Measurements from ENCODE around the gene NFKBIZ. TPM values are rescaled to one million over a fixed set of nuclear protein-coding genes. Genes with fewer than 3 reads are reported as not detected.
"Not testable (repeated sequence)": the region's sequence is repeated elsewhere in the genome, so short reads cannot be mapped to it uniquely, and the experiment has no call there.

The NFKBIZ gene
- total RNA-seq, 2 experiments from 2014 or later = 57.7 to 58.8 TPM

DNA sequence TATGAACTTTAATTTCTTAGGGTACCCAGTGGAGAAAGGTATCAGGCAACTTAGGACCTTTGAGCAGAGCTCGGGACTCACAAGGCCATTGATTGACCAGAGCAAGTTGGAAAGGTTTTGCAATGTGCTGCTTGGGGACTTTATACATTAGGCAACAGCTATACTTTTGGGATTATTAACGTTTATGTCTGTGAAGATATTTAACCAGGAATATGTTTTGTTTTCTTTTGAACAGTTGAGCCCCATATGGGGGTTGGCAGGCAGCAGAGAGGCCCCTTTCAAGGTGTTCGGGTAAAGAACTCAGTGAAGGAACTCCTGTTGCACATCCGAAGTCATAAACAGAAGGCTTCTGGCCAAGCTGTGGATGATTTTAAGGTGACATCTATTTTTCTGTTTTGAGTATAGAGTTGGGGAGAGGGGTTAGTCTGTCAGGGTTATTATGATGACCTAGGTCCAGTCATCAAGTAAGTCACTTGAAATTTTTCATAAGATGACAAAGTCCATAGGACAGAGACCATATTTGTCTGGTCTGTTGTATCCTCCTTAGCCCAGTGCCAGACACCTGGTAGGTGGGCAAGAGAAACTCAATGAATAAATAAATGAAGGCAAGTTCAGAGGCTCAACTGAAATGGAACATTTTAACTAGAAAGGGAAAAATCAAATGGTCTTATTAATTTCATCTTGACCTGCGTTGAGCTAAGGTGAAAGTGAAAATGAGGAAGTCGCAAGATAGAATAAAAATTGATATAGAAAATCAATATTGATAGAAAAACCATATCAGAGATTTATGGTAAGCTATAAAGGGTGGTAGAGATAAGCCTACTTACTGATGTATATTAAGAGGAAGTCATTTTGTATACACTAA, 2.8 kb downstream of the NFKBIZ start:
- H3K36me3 Mint-ChIP-seq = peaks cover 80% of the 10 kb centered on the region
- peaks cover 3% of the 10 kb centered on the region for H3K9me3 Mint-ChIP-seq
- peak overlapping the region; percentile 98 for H3K27ac Mint-ChIP-seq
- H3K4me1 Mint-ChIP-seq = peaks cover 58% of the 10 kb centered on the region
- no peak for DNase-seq
- H3K27me3 Mint-ChIP-seq = no peaks in the 10 kb centered on the region
- peak overlapping the region; percentile 93 for H3K4me3 Mint-ChIP-seq

DNA sequence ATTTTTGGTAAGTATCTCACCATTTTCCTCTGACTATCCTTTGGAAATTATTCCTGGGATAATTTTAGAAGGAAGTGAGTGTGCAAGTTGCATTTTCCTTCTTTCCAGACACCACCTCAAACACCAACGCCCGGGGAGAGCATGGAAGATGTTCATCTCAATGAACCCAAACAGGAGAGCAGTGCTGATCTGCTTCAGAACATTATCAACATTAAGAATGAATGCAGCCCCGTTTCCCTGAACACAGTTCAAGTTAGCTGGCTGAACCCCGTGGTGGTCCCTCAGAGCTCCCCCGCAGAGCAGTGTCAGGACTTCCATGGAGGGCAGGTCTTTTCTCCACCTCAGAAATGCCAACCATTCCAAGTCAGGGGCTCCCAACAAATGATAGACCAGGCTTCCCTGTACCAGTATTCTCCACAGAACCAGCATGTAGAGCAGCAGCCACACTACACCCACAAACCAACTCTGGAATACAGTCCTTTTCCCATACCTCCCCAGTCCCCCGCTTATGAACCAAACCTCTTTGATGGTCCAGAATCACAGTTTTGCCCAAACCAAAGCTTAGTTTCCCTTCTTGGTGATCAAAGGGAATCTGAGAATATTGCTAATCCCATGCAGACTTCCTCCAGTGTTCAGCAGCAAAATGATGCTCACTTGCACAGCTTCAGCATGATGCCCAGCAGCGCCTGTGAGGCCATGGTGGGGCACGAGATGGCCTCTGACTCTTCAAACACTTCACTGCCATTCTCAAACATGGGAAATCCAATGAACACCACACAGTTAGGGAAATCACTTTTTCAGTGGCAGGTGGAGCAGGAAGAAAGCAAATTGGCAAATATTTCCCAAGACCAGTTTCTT, 3.9 kb downstream of the NFKBIZ start:
- no peak for DNase-seq
- Mint-ChIP-seq H3K4me3 (peak overlapping the region; percentile 93), H3K27ac (peak overlapping the region; percentile 69), H3K27me3 (no peaks in the 10 kb centered on the region), H3K9me3 (peaks cover 3% of the 10 kb centered on the region), H3K4me1 (peaks cover 62% of the 10 kb centered on the region), H3K36me3 (peaks cover 84% of the 10 kb centered on the region)

DNA sequence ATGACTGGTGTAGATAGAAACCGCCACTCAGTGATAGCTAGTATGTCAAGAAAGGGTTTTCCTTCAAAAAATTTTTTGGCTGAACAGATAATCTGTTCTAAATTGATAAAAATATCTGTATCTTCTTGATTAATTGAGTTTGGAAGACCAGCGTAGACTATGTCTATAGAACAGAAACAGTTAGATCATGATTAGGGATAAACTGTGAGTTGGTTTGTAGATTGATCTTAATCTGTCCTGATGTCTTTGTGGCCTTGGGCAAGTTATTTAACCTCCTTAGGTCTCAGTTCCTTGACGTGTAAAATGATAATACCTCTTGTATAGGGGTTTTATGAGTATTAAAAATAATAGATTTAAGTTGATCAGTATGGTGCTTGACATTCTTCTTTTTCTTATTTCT, 4.7 kb downstream of the NFKBIZ start:
- Mint-ChIP-seq H3K36me3 (peaks cover 88% of the 10 kb centered on the region), H3K9me3 (peaks cover 3% of the 10 kb centered on the region), H3K4me3 (no peak overlapping the region), H3K27ac (peak overlapping the region; percentile 68), H3K27me3 (no peaks in the 10 kb centered on the region), H3K4me1 (peaks cover 64% of the 10 kb centered on the region)
- DNase-seq = no peak

DNA sequence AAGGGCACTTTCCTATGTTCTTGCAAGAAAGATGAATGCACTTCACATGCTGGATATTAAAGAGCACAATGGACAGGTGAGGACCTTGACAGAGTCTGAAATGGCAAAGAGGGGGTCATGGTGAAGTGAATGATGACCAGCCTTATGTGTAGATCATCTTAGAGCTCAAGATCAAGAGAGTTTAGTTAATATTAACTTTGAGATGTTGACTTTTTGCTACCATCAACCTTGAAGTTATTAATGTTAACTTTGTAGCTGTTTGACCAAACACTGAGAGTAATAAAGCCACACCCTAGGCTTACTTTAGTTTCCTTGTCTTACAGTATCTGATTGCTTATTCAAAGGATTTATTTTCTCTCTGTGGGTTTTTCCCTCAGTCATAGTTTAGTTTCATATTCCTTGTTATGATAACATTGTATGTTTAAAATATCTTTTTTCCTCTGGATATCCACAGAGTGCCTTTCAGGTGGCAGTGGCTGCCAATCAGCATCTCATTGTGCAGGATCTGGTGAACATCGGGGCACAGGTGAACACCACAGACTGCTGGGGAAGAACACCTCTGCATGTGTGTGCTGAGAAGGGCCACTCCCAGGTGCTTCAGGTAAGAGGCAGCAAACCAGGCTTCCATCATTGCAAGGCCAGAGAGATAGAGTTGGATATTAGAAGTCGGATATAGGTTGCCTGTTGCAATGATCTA, 5.4 kb downstream of the NFKBIZ start:
- DNase-seq = no peak
- Mint-ChIP-seq H3K27me3 (no peaks in the 10 kb centered on the region), H3K27ac (peak overlapping the region; percentile 82), H3K9me3 (peaks cover 3% of the 10 kb centered on the region), H3K4me3 (peak overlapping the region; percentile 29), H3K36me3 (peaks cover 95% of the 10 kb centered on the region), H3K4me1 (peaks cover 70% of the 10 kb centered on the region)

DNA sequence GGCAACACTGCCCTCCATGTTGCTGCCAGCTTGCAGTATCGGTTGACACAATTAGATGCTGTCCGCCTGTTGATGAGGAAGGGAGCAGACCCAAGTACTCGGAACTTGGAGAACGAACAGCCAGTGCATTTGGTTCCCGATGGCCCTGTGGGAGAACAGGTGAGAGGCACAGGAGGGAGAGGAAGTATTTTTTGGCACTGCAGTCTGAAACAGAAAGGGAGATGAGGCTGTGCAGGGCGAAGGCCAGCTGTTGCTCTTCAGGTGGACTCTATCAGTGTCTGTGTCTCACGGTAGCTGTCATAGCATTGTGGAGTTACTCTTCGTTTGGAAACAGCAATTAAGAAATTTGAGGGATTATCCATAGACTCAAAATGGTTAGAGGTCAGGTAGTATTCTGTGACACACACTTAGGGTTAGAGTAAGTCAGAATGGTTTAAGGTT, 8.0 kb downstream of the NFKBIZ start:
- Mint-ChIP-seq H3K27me3 (no peaks in the 10 kb centered on the region), H3K4me3 (no peak overlapping the region), H3K36me3 (peaks cover 92% of the 10 kb centered on the region), H3K27ac (peak overlapping the region; percentile 25), H3K9me3 (peaks cover under 1% of the 10 kb centered on the region), H3K4me1 (peaks cover 80% of the 10 kb centered on the region)
- no peak for DNase-seq

DNA sequence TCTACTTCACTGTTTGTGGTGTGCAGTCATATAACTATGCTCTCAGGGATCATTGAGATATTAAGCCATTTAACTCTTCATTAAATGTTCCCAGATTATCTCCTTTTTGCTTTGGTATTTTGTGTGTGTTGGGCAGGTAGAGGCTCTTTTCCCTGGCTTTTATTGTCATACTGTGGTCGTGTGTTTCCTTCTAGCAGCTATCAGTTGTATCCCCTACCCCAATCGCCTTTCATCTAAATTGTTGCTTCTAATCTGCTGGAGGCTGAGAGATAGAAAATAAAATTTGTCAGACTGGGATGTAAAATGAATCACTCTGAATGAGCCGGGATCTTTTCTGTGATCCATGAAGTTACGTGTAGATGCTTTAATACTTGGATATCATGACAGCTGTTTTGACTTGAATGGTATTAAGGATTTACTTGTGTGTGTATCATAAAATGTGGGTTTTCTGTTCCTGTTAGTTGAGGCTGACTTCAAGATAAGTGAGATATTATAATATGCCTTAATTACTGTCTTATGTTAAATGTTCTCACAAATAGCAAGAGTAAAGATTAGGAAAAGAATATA, 9.2 kb downstream of the NFKBIZ start:
- peak overlapping the region; percentile 40 for H3K27ac Mint-ChIP-seq
- no peaks in the 10 kb centered on the region for H3K9me3 Mint-ChIP-seq
- peaks cover 77% of the 10 kb centered on the region for H3K4me1 Mint-ChIP-seq
- H3K4me3 Mint-ChIP-seq = no peak overlapping the region
- H3K36me3 Mint-ChIP-seq = peaks cover 86% of the 10 kb centered on the region
- no peak for DNase-seq
- no peaks in the 10 kb centered on the region for H3K27me3 Mint-ChIP-seq

DNA sequence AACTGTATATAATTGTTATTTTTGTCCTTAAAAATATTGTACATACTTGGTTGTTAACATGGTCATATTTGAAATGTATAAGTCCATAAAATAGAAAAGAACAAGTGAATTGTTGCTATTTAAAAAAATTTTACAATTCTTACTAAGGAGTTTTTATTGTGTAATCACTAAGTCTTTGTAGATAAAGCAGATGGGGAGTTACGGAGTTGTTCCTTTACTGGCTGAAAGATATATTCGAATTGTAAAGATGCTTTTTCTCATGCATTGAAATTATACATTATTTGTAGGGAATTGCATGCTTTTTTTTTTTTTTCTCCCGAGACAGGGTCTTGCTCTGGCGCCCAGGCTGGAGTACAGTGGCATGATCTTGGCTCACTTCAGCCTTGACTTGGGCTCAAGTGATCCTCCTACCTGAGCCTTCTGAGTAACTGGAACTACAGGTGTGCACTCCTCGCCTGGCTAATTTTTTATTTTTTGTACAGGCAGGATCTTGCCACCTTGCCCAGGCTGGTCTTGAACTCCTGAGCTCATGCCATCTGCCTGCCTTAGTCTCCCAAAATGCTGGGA, 10.7 kb downstream of the NFKBIZ start:
- no peak for DNase-seq
- no peaks in the 10 kb centered on the region for H3K9me3 Mint-ChIP-seq
- peak overlapping the region; percentile 20 for H3K27ac Mint-ChIP-seq
- no peaks in the 10 kb centered on the region for H3K27me3 Mint-ChIP-seq
- peaks cover 72% of the 10 kb centered on the region for H3K4me1 Mint-ChIP-seq
- H3K36me3 Mint-ChIP-seq = peaks cover 73% of the 10 kb centered on the region
- H3K4me3 Mint-ChIP-seq = no peak overlapping the region

DNA sequence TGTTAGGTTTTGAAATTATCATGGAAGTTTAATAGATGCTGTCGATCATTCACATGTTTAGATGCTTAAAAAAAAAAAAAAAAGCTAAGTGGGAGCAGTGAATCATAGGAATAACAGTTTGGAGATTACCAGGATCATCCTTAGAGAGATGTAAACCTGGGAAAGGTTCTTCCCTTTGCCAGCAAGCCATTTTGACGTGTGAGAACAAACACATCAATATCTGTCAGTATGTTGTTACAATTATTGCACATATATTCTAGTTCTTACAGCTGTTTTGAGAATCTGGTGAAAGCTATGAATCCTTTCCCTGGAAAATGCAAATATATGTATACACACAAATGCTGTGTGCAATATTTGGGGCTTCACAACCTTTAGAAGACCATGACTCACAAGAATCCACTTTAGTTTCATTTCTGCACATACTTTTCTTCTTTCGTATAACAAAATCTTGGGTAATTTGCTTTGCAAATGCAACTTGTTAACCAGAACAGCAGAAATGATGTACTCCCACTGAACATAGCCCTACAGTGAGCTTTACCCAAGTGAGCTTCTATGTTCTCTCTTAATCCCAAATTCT, 12.0 kb downstream of the NFKBIZ start:
- no peak for DNase-seq
- H3K9me3 Mint-ChIP-seq = no peaks in the 10 kb centered on the region
- H3K4me1 Mint-ChIP-seq = peaks cover 65% of the 10 kb centered on the region
- peak overlapping the region; percentile 76 for H3K27ac Mint-ChIP-seq
- H3K4me3 Mint-ChIP-seq = peak overlapping the region; percentile 25
- peaks cover 61% of the 10 kb centered on the region for H3K36me3 Mint-ChIP-seq
- H3K27me3 Mint-ChIP-seq = no peaks in the 10 kb centered on the region

DNA sequence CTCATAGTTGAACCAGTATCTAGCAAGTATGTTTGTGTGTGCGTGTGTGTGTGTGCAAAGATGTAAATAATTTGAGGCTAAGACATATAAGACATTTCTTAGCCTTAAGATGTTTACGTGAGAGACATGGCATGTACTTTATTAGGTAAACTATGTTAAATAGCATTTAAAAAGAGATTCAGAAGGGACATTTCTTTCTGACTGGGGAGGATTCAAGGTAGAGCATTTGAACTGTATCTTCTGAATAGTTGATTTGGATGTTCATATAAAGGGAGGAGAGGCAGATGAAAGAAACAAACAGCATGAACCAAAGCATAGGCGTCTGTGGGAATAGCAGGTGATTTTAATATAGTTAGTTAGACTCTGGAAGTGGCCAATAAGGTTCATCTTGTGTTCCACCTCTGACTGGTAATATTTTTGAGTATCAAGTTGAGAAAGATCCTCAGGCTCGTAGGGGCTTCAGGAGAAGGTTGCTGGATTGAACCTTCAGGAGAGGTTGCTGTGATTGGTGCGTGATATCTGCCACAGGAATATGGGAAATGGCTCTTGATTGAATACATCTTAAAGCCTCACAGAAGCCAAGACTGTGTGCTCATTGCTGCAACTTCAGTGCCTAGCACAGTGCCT, 12.6 kb downstream of the NFKBIZ start:
- Mint-ChIP-seq H3K27me3 (no peaks in the 10 kb centered on the region), H3K4me1 (peaks cover 62% of the 10 kb centered on the region), H3K4me3 (no peak overlapping the region), H3K9me3 (no peaks in the 10 kb centered on the region), H3K27ac (peak overlapping the region; percentile 47), H3K36me3 (peaks cover 55% of the 10 kb centered on the region)
- DNase-seq = no peak

DNA sequence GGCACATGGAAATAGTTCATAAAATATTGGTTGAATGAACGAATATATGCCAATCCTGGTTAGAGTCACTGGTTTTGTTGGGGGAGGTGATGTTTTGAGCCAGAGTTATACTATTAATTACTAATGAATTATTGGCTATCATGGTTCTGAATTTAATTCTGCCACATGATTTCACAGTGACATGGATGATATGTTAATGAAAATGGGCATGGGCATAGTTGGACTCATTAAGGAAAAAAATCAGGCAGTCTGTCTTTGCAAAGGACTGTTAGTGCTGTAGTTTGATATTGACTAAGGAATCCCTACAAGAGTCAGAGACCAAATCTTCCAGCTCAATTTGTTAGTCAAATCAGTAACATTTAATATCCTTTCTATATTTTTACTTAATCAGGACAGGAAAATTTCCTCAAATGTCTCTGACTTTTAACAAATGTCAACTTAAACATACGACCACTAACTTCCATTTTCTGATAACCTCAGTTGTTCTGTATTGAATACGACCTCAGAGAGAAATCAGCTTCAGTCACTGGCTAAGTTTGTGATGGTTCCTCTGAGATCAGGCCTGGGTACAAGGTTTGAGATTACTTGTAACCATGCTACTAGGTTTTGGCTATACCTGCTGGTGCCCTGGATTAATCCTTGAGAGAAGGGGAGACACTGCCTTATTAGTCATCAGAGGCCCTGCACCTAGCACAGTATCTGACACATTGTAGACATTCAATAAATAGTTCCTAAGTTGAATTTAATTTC, 13.3 kb downstream of the NFKBIZ start:
- Mint-ChIP-seq H3K9me3 (no peaks in the 10 kb centered on the region), H3K36me3 (peaks cover 48% of the 10 kb centered on the region), H3K27me3 (no peaks in the 10 kb centered on the region), H3K4me1 (peaks cover 55% of the 10 kb centered on the region), H3K27ac (peak overlapping the region; percentile 47), H3K4me3 (no peak overlapping the region)
- no peak for DNase-seq

DNA sequence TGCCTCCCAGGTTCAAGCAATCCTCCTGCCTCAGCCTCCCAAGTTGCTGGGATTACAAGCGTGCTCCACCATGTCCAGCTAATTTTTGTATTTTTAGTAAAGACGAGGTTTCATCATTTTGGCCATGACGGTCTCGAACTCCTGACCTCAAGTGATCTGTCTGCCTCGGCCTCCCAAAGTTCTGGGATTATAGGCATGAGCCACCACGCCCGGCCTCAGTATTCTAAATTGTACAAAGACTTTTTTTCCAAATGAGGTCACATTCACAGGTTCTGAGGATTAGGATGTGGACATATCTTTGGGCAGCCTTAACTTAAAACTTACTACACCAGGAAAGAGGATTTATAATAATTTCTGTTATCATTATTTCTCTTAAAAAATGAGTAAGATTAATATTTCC, 15.6 kb downstream of the NFKBIZ start:
- not testable (repeated sequence) for H3K27me3 Mint-ChIP-seq, H3K9me3 Mint-ChIP-seq, DNase-seq, H3K4me3 Mint-ChIP-seq, H3K27ac Mint-ChIP-seq
- Mint-ChIP-seq H3K4me1 (peaks cover 35% of the 10 kb centered on the region), H3K36me3 (peaks cover 27% of the 10 kb centered on the region)

DNA sequence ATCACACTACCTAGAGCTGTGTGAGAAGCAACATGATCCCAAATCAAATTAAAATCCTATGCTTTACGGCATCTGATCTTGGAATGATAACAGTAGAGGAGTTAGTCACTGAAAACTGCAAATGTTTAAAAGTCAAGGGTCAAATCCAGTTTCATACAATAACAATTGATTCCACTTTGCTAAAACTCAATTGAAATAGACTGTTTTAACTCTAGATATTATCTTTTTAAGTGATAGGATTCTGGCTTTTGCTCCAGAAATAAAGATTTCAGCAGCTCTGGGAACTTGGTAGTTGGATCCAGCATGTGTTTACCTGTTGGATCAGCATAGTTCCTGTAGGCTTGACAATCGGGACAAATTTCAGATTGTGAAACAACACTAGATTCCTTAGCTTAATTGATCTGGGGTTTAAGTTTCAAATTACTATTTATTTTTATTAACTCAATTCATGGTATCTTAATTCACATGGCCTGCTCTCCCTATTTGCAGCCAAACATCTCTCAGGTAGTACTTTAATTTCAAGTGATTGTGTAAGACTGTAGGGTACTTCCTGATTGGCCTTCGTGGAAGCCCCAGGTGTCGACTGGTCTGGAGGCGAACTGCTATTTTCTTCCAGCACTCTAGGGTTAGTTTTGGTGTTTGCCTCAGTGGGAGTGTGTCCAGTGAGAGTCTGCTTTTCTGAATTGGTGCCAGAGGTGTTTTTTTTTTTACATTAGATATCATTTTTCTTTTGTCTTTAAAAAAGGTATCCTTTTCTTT, 16.6 kb downstream of the NFKBIZ start:
- Mint-ChIP-seq H3K36me3 (peaks cover 22% of the 10 kb centered on the region), H3K4me1 (peaks cover 31% of the 10 kb centered on the region), H3K27me3 (no peaks in the 10 kb centered on the region), H3K4me3 (no peak overlapping the region), H3K9me3 (no peaks in the 10 kb centered on the region), H3K27ac (no peak overlapping the region)
- no peak for DNase-seq

DNA sequence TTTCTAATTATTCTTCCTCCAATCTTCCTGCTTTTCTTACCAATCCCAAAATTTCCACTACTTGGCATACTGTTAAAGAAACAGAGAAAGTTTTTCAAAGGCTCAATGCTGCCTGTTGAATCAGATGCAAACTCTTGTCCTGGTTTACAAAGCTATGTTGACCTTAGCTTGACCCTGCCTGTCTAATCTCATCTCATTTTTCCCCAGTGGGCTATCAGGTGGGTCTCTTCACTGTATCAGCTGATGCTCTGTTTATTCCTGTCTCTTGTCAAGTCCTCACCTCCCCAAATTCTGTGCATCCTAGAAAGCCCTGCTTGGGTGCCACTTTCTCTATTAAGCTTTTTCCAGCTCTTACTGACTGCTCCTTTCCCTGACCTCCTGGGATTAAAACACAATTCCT, 18.2 kb downstream of the NFKBIZ start:
- Mint-ChIP-seq H3K4me1 (peaks cover 15% of the 10 kb centered on the region), H3K27ac (no peak overlapping the region), H3K9me3 (no peaks in the 10 kb centered on the region)

More for the DNA sequence above, 18.2 kb downstream of the NFKBIZ start:
- Mint-ChIP-seq H3K4me3 (no peak overlapping the region), H3K36me3 (peaks cover 8% of the 10 kb centered on the region), H3K27me3 (no peaks in the 10 kb centered on the region)
- DNase-seq = no peak
